NCI-H460 (cell line): Measurements from ENCODE around the gene TOB1. TPM values are rescaled to one million over a fixed set of nuclear protein-coding genes. Genes with fewer than 3 reads are reported as not detected.
A peak's percentile ranks its signal among the peaks of the same experiment; 100 is the strongest.

Source experiments
- DNase-seq: peaks from one replicate; pipeline ENCODE4 v3.0.0-alpha.2; 2016; ENCODE audit warnings: low read depth; ENCODE audit errors: extremely low read depth
- total RNA-seq: library from RNA; depleted of rRNA; stranded (reverse); fragments of >200 nt; shearing (Covaris generic); gene quantifications from 2 replicates; pipeline ENCODE4 v1.2.3, GENCODE V29; 2014

TOB1 gene
- total RNA-seq, 1 experiment from 2014 or later, result 51.5 TPM

DNA sequence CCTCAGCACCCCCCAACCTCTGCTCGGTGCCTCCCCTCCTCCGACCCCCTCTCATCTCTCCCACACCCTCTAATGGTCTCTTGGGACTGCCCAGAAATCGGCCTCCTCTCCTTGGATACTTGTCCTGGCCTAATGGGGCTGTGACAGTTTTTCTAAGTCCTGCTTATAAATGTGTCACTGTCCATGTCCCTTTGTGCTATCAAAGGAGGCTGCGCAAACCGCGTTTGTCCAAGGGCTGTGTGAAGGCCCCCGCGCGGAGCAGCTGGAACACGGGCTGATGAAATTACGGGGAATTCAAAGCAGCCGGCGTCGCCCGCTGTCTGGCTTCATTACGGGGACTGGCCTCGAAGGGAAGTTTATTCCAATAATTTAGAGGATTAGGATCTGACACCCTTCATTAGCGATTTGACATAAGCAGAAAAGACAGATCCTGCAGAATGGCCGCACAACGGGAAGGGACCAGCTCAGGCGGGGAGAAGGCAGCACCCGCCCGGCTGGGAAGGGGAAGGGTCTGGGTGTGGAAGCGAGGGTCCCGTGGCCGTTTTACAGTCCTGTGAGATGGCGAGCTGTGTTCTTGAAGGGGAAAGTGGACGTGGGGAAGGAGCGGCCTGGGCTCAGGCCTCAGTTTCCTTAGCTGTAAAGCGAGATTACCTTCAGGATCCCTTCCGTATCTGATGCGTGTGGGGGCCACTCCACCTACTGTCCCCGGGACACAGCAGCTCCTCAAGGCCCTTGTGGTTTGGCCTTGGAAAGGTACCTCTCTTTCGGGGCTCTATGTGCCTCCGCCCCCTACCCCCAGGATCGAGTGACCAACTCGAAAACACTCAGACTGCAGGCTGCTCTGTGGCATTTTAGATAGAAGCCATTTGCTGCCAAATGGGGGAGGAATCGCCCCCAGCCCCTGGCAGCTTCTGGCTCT, 32.4 kb downstream of the TOB1 start:
- no peak for DNase-seq

DNA sequence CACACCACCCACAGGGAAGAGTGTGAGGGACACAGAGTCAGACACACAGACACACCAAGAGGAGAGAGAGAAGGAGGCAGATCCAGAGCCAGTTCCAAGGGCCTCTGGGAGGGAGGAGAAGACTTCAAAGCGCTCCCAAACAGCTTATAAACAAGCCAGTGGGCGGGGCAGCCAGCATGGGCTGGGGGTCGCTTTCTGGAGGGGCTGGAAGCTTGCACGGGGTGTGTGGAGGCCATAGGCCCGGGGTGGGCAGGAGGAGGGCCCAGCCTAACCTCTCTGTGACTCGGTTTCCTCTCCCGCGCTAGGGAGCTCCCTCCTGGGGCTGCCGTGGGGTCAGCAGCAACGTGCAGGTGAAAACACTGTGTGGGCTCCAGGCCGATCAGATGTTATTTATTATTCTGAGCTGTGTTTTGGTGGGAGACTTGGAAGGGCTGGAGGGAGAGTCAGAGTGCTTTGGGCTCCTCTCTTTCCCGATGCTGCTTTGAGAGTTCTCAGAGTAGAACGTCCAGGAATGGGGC, 33.2 kb downstream of the TOB1 start:
- no peak for DNase-seq

DNA sequence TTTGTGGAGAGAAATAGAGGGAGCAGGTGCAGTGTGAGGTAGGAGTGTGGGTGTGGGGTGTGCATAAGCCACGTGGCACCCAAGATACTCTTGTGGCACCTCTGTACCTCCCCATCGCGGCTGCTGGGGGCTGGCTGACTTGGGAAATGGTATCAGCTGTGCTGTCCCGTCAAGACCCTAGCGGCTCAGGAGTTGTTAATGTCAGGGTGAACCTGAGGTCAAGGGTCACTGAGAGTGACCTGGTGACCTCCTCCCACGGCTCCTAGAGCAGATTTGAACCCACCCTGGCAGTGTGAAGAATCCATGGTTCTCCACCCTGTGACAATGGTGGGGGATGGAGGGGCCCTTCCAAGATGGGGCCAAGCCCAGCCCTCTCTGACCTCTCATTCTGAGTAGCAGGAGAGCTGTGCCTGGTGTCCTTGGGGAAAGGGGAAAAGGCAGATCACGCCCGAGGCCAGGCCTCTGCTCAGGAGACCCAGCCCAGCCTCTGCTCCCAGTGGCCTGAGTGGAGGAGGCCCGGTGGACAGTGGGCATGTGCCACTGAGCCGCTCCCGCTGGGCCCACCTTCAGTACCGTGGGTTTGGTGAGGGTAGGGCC, 33.8 kb downstream of the TOB1 start:
- no peak for DNase-seq

DNA sequence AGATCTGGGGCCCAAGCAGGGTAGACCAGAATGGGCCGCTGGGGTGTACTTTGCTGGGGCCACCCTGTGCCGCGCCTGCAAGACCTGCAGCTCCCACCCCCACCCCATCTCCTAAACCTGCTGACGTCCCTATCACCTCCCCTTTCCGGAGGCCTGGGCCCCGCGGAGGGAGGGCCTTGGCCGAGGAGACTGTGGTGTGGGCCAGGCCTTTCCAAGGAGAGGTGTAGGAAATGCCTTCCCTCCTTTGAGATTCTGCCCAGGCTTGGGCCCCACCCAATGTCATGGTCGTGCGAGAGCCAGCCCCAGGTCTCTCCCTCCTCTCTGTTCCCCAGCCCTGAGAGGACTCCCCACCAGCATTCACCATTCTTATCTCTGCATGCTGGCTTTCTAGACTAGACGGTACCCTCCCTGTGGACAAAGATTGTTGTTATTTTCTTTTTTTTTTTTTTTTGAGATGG, 34.7 kb downstream of the TOB1 start:
- no peak for DNase-seq

DNA sequence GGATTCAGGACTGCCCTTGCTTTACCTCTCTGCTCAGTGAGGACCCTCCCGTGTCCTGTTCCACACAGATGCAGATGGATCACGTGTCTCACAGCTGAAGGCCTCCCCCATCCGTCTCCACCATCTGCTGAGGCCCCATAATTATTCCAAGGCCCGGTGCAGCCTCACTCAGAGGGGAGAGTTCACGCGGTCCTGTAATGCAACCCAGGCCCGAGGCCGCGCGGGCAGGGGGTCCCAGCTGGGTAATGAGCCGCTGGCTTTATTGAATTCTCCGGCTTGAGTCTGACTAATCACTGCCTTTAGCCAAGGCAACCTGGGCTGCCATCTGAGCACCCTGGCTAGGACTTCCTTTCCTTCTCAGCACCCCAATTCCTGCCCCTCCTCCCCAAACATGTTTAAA, 35.2 kb downstream of the TOB1 start:
- DNase-seq, result no peak

DNA sequence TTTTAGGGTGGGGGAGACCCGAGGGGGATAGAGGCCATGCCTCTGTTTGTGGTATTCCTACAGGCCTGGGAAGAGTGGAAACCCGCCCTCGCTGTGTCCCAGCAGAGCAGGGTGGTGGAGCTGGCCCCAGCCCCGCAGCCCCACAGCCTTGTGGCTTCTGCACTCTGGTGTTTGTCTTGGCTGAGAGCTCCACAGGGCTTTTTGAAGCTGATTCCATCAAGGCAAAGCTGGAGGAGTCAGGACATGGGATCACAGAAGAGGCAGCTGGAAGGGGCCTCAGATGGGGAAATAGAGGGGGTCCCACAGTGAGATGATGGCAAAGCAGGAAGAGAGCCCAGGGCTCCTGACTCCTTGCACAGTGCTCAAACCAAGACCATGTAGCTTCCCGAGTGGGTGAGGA, 35.8 kb downstream of the TOB1 start:
- no peak for DNase-seq

DNA sequence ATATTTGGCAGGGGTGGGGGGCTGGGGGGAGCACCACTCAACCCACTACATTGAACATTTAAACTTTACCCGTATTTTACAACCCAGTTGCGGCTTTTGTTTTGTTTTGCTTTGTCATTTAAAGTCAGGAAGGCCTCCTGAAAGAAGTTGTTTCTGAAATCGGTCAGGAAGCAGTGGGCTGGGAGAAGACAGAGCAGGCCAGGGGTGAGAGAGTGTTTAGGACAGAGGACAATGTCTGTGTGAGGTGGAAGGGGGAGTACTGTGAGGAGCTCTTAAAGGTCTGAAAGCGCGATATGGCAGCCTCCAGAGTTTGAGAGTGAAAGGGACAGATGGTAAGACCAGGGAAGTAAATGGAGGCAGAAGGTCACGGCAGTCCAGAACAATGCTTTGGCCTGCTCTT, 36.8 kb downstream of the TOB1 start:
- no peak for DNase-seq

DNA sequence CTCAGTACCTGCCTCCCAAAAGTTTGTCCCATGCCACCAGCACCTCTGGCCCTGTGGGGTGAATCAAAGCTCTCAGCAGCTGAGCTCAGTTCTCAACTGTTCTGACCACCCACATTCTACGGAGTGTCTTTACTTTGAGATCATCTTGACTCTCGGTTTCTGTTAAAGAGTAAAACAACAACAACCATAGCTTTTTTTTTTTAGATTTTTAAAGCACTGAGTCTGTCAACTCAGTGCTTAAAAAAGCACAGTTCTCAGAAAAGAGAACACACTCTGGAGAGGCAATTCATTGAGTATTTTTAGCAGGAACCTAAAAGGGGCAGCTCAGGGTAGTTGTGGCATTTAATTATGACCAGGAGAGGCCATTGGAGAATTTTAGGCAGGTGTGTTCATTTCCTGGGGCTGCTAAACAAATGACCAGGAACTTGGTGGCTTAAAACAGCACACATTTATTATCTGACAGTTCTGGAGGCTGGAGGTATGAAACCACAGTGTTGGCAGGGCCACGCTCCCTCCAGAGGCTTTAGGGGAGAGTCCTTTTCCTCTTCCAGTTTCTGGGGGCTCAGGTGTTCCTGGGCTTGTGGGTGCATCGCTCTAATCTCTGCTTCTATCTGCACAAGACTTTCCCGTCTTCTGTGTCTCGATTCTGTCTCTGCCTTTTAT, 37.5 kb downstream of the TOB1 start:
- DNase-seq, result no peak

DNA sequence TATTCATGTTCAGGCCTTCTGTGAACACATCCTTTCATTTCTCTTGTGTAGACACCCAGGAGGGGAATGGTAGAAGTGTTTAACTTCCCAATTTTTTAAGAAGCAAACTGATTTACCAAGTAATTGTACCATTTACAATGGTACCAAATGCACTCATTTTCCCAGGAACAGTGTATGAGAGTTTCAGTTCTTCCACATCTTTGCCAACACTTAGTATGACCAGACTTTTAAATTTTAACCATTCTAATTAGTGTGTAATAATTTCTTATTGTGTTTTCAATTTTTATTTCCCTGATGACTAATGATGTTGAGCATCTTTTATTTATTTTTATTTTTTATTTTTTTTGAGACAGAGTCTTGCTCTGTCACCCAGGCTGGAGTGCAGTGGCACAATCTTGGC, 41.0 kb downstream of the TOB1 start:
- DNase-seq, result no peak

DNA sequence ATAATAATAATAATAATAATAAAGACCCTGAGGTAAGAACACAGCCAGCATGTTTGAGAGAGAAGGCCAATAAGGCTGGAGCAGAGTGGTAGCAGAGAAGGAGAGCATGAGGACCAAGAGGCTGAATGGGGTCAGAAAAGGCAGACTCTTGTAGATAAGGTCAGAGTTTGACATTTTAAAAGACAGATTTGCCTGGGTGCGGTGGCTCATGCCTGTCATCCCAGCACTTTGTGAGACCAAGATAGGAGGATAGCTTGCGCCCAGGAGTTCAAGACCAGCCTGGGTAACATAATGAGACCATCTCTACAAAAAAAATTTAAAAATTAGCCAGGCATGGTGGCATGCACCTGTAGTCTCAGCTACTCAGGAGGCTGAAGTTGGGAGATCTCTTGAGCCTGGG, 41.7 kb downstream of the TOB1 start:
- DNase-seq, result no peak

DNA sequence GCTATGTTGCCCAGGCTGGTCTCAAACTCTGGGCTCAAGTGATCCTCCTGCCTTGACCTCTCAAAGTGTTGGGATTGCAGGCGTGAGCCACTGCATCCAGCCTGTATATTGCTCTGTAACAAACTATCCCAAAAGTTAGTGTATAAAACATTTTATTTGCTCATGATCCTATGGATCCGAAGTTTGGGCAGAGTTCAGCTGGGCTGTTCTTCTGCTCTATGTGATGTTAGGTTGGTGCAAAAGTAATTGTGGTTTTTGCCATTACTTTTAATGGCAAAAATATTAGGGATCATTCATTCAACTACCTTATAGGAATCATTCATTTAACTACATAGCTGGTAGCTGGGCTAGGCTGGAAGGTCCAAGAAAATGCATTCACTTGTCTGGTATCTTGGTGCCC, 43.6 kb downstream of the TOB1 start:
- no peak for DNase-seq

DNA sequence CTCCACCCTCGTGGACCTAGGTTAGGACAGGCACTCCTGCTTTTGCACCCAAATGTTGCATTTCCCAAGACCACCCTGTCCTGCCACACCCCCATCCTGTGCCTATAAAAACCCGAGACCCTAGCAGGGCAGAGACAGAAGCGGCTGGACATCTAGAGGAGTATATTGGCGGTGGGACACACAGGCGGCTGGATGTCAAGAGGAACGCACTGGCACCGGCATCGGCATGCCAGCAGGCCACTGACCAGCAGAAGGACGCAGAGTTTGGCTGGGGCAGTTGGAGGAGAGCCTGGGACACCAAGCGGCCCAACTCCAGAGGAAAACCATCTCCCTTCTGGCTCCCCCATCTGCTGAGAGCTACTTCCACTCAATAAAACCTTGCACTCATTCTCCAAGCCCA, 45.5 kb downstream of the TOB1 start:
- no peak for DNase-seq

DNA sequence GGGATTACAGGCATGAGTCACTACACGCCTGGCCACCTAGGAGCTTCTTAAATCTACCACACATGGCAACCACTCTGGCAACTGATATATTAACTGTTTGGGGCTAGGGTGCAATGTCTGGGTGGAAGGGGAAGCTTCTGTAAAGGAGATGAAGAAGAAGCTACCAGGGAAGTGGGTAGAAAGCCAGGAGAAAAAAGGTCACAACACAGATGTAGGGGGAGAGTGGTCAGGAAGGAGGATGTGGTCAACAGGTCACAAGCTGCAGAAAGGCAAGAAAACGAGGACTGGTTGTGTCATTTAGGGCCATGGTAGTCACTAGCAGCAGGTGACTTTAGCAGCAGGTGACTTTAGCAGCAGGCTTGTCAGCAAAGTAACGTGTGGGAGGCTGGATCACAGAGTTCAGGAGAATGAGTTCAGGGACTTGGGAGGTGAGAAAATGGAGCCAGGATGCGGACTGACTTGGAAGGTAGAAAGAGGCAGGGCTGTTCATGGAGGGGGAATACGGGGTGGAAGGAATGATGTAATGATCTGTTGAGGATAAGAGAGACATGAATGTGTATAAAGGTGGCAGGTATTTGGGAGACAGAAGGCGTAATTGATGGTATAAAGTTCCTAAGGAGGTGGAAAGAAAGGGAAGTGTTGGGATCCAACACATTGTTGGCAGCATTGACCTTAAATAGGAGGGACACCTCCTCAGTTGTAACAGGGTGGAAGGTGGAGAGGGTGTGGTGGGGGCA, 47.1 kb downstream of the TOB1 start:
- no peak for DNase-seq

DNA sequence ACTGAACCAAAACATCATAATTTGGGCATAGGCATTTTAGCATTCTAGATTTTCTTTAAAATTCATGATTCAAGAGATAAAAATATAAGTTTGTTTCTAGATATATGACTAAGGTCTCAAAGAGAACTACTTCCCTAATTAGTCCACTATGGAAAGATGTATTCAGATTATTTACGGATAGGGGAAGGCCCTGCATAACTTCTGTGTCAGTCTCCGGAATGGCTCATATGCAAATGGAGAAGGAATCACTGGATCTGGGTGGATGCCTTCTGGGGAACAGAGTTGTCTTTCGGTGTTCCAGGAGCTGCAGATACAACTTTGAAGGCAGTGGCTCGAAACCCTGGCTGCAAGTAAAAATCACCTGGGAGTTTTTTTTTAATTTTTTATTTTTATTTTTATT, 47.9 kb downstream of the TOB1 start:
- DNase-seq, result no peak

DNA sequence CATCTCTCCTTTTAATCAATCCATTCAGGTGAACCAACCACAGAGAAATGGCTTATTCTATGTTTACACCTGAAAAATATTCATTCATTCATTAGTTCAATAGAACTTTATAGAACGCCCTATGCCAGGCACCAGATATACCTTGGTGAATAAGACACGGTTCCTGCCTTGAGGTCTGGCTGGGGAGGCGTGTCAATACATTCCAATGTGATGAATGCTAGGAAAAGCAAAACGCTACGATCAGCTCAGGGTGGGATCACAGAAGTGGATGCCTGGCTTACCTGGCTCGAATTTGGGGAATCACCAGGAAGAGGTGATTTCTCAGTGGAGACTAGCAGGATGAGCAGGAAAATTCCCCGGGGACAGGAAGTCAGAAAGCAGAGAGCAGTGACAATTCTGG, 48.3 kb downstream of the TOB1 start:
- no peak for DNase-seq

DNA sequence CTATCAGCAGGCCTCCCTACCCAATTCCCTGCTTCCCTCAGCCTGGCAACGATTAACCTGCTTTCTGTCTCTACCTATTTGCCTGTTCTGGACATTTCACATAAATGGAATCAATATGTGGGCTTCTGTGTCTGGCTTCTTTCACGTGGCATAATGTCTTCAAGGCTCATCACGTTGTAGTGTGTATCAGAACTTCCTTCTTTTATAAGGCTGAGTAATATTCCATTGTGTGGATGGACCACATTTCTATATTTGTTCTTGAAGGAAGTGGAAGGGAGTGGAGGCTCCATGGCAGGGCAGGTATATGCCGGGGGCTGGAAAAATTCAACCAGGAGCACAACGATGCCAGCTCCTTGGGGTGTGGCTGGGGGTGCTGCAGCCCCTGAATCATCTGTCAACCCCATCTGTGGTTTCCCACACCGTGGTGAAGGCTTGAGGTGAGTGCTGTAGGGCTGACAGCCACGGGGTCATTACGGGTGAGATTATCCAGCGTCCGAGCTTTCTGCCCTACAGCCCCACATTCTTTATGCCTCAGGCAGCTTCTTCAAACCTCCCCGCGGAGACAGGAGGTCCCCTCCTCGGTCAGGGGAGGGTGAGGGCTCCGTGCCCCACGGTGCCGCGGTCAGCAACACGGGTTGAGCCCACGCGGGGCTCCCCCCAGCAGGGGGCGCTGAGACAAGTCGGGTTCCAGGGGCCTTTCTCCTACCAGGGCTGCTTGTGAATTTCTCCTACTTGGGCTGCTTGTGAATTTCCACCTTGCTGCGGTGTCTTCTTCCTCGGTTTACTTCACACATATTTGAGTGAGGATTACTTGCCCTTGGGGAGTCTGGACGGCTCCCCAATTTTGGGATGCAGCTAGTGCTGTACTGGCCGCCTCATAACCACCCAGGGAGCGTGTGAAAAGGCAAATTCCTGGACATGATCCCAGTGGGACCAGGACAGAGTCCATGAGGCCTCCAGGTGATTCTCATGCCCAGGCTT, 49.1 kb downstream of the TOB1 start:
- DNase-seq, result peak; percentile 30

DNA sequence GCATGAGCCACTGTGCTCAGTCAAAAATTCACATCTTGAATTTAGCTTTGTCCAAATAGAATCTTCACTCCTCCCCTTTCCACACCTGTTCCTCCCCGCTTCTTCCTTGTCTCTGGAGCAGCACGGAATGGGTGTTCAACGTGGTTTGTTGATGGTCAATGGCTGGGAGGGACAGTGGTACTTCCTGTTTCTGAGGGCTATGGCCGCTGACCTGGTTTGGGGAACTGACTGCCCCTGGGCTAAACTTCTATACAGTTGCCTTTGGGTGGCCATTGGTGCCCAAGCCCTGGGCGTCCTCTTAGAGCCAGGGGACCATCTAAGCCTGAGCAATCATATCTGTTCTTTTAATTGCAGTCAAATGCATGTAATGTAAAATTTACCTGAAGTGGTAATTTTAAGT, 49.9 kb downstream of the TOB1 start:
- no peak for DNase-seq

DNA sequence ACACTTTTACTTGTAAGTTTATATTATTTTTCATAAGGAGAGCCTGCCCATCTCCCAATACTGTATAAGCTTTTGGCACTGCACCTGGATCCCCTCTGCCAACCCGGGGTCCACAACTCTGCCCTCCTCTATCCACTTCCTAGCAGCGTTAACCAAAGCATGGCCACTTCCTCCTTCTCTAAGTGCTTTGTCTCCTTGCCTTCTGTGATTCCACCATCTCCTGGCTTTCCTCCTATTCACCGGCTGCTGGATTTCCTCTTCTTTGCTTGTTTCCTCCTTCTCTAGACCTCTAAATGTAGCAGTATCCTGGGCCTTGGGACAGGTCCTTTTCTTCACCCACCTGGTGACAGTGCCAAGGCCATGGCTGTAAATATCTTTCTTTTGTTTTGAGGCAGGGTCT, 50.8 kb downstream of the TOB1 start:
- no peak for DNase-seq

DNA sequence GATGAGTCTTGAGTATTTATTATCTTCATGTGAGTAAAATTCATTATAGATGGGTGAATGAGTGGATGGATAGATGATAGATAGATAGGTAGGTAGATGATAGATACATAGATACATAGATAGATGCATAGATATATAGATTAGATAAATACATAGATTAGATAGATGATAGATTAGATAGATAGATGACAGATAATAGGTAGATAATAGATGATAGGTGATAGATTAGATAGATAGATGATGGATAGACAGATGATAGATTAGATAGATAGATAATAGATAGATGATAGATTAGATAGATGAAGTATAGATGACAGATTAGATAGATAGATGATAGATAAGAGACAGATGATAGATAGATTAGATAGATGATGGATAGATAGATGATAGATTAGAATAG, 52.6 kb downstream of the TOB1 start:
- no peak for DNase-seq
